ENCODE results near the gene C17orf67.

Gene C17orf67

DNA sequence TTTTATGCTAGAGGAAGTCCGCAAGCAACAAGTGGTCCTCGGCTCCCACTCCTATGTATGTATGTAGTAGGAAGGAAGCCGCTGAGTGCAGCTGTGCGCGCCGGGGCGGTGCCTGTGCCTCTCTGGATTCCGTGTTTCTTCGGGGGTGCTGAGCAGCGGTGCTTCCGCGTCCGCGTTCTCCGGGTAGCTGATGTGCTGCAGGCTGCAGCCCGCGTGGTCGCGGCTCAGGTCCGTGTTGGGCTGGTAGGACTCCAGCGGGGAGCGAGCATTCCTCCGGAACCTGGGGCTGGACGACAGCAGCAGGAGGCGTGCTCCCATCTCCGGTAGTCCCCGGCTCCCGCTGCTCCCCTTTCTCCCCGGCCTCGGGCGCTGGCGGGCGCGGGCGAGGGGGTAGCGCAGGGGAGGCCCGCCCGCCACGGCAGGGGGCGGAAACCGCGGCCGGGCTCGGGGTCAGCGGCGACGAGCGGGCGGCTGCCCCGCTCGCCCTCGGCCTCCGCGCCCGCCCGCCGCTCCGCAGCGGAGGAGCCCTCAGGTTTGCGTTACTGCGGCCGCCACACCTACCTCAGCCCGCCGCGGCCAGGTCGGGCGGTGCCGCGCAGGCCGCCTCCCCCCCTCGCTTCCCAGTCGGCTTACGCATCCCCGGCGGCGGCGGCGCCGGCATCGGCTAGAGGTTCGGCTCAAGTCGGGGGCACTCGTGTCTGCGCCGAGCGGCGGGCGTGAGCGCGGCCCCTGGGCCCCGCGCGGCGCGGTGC is 487 bp downstream of the C17orf67 start:
- DNase-seq = peak; percentile 60

DNA sequence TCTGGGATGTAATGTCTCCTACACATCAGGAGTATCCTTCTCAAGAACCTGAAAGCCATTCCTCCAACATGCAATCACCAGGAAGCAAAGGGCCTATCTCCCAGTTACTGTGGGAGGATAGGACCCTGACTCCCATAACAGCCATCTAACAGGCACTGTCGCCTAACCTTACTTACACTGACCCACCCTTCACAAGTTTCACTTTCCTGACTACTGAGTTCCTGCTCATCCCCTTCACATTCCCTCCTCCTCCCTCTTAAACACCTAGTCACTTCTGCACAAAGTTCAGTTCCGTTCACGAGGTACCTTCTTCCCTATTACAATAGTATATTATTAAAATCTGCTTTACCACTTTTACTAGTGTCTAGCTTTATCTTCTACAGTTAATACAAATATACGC is 1.3 kb downstream of the C17orf67 start:
- DNase-seq = no peak

DNA sequence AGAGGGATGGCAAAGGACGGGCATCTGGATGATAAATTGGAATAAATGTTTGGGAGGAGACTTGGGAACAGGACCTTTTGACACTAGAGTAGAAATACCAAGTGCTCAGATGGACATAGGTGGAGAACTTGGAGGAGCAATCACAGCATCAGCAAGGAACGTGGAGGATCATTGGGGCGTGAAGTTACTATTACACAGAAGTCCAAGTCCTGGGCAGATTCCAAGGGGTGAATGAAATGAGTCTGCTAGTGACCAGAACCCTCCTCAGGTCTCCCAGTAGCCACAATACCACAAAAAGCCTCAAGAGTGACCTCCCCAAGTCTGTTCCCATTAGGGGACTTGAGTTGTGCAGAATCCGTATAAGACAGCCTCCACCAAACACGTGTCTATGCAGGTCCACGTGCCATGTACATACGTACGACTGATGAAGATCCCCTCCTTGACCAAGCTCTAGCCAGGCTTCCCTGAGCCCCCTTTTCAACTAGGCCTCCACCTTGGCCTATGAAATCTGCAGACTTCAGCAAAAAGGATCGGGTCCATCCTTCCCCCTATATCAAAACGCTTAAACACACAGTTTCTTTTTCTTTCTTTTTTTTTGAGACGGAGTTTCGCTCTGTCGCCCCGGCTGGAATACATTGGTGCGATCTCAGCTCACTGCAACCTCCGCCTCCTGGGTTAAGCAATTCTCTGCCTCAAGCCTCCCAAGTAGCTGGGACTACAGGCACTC is 2.2 kb downstream of the C17orf67 start:
- no peak for DNase-seq

DNA sequence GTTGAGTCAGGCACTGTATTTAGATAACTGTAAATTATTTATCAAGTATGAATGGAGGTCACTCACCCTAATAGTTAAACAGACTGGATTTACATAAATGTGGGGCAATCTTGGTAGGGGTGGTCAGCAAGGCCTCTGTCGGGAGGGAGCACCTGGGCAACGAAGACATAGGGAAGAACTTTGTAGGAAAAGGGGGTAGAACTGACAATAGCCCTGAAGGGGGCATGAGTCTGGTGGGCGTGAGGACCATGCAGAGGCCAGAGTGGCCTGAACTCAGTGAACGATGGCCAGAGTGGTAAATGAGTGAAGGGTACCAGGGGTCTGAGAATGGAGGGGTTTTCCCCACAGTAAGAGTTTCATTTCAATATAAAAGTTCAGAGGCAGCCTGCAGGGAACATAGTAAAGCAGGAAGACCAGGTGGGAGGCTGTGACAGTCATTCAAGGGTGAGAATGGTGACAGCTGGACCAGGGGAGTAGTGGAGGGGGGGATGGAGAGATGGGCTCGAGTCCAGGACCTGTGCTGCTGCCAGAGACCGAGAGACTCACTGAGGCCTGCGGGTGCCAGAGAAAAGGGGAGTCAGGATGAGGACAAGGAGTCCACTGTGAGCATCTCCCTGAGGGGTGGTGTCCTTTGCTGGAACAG is 2.9 kb downstream of the C17orf67 start:
- DNase-seq = no peak

DNA sequence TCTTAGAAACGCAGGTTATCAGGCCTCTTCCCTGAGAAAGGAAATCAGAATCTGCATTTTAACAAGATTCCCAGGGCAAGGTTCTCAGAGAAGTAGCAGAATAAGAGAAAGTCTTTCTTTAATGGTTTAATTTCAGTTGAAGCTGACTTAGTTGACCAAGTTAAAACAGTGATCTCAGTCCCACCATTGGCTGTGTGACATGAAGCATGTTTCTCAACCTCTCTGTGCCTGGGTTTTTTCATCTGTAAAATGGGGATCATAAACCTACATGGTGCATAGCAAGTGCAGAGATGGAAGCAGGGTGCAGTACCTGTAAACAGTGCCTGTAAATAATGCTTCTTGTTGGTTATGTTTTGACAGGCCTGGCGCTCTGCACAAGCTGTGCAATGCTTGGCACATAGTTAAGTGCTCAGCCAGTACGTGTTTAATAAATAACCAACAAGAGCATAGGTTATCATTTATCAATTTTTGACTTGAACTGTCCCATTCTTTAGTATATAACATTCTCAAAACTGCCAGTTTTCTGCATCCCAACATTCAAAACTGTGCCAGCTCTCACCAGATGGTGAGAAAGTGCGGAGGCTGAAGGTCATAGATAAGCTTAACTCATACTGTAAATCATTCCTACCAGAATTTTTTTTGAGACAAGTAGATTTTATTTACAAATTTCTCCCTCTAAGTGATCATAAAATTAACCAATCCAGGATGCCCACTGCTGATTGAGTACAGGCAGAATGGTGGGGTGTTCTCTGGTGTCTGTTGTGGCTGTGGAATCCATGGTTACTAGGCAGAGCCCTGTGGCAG is 6.9 kb downstream of the C17orf67 start:
- DNase-seq = no peak

DNA sequence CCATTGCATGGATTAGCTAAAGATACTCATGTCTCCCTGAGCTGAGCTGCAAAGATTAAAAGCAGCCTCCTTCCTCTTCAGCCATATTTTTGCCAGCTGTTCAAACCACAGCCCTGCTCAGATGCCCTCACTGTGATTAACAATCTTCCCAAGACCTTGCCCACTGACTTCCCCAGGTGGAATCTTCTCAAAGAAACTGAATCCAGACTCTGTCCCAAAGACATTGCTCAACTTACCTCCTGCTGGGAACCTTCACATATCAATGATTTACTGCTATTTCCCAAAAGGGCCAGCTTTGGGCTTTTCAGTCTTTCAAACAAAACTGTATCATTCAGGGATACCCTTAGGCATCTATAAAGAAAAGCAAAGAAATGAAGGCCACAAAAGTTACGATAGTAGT is 9.2 kb downstream of the C17orf67 start:
- no peak for DNase-seq

DNA sequence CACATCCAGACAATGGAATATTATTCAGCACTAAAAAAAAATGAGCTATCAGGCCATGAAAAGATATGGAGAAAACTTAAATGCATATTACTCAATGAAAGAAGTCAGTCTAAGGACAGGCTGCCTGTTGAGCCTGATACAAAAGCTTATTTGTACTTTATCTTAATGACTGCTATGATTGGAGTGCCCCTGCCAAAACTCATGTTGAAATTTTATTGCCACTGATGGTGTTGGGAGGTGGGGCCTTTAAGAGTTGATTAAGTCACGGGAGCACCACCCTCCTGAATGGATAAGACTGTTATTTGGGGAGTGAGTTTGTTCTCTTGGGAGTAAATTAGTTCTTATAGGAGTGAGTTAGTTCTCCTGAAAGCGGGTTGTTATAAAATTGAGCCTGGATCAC is 9.9 kb downstream of the C17orf67 start:
- DNase-seq = no peak

DNA sequence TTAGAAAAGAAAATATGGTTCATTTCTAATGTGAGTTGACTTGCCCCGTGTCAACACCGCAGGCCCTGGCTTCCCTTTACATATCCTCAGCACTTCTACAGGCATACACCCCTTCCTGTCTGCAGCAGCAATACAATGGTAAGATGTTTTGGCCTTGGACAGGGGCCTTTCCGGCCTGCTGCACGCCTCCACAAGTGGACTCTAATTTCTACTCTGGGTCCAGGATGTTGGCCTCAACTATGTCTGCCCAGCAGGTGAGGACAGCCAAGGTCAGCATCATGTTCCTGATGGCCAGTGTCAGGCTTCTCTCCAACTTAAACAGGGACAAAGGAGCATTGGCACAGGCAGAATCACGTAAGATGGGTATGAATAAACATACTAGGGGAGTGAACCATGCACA is 11.0 kb downstream of the C17orf67 start:
- DNase-seq = no peak

DNA sequence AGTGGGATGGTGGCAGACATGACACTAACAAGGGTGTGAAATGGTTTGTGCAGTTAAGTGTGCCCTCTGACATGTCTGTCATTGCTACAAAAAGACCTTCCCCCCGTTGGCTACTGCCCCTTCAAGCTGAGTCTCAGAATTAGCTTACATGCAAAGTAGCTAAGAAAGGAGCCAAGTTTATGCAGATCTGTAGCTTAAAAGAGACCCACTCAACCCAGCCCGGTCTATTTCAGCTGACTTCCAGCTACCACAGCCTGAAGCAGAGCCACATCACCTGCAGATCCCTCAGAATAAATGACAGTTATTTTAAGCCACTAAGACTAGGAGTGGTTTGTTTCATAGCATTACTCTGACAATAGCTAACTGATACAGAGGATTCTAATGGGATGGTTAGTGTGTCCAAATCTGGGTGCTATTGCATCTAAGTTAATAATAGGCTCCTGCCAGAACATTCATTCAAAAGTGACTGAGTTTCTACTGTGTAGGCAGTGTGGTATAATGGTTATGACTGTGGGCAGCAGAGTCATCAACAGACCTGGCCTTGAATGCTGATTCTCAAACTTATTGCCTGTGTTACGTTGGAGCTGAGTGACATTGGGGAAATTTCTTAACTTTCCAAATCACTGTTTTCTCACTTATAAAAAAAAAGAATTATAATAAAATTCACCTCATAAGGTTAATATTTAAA is 11.7 kb downstream of the C17orf67 start:
- no peak for DNase-seq

DNA sequence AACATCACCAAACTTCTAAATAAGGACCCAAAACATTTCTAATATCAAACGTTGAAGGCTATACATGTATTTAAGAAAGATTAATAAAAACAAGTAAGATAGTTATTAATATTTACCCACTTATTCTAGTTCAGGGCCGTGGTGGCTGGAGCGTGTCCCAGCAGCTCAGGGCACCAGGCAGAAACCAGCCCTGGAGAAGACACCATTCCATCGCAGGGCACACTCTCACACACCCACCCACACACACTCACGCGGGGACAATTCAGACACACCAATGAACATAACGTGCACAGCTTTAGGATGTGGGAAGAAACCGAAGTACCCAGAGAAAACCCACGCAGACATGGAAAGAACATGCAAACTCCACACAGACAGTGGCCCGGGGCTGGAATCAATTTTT is 13.5 kb downstream of the C17orf67 start:
- DNase-seq = no peak

DNA sequence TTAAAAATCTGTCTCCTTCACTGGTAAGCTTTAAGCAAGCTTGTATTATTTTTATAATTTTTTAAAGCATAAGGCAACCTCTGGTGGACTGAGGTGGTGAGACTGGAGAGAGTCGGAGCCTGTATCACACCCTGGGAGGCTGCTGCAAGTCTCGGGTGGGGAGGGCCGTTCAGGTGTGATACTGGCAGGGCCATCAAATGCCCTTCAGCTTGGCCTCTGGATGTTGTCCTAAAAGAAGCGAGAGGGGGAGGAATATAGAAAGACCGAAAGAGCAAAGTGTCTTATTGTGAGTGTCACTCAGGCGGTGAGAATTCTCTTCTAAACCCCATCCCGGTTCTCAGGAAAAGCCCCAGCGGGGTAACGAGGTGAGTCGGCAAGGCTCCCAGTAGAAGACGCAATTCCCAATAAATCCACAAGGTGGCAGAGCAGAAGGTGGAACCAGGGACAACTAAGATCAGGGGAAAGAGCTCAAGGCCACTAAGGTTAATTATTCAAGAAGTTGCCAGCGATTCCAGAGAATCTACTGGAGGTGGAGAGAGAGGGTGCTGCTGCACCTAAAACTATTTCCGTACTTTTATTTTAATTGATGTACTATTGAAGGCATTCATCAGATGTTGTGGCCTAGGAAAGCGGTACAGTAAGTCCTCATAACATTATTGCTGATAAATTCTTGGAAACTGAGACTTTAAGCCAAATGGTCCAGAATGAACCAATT is 14.1 kb downstream of the C17orf67 start:
- DNase-seq = peak; percentile 66

DNA sequence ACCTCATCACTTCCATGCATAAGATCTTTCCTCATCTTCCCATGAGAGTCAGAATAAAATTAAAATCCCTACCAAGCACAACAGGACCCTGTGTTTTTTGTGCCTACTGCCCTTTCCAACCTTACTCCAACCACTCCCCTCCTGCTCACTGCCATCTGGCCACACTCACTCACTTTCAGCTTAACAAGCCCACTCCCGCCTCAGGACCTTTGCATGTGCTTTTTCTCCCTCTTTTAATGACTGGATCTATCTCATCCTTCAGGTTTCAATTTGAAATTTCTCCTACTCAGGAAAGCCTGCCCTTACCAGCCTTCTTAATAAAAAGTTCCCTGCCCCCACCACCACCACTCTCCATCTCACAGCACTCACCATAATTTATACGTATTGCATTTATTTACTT is 14.7 kb downstream of the C17orf67 start:
- no peak for DNase-seq

DNA sequence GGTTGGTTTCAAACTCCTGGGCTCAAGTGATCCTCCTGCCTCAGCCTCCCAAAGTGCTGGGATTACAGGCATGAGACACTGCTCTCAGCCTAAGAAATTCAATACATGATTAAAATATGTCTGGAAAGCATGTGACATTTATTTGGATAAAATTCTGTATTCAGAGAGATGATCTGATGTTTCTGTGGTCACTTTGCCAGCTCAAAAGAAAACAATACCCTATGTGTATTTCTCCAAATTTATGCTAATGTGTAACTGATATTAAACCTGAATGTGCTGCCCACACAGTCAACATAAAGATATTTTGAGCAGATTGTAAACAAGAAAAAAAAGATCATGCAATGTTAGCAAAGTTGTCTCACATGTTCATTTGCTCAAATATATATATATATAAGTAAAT is 16.7 kb downstream of the C17orf67 start:
- no peak for DNase-seq

DNA sequence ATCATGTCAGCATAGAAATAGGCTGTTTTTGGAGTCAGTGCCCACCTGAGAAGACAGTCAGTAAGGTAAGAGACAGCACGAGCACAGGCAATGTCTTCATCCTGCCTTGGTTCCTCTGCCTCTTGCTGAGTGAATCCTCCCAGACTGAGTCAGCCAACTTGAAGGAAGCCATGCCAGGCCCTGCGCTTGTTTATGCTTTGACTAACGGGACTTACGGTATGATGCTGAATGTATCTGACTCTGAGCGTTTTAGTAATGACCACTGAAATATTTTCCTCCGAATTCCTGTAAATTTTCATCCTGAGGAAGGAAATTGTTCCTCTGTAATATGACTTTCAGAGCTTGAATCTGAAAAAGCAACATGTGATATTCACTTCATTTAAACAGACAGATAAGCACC is 18.0 kb downstream of the C17orf67 start:
- DNase-seq = no peak

DNA sequence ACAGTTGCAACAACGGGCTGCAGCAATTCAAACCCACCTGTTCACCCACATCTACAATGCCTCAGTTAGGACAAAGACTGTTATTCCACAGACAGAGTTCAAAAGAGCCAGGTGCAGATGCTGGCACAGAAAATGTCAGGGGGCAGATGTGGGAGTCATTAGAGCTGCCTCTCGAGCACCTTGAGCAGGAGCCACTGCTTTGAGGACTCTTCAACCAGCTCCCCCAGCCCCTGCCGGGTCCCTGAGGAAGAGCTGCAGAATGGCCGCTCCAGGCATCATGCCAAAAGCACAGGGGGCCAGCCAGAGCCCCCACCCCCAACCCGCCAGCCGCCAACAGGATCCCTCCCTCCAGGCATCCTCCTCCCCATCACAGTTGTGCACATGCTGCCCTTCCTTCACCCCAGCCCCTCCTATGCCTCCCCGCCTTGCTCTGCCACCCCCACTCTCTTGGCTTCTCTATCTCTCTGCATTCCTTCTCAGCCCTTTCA is 20.8 kb downstream of the C17orf67 start:
- DNase-seq = no peak

DNA sequence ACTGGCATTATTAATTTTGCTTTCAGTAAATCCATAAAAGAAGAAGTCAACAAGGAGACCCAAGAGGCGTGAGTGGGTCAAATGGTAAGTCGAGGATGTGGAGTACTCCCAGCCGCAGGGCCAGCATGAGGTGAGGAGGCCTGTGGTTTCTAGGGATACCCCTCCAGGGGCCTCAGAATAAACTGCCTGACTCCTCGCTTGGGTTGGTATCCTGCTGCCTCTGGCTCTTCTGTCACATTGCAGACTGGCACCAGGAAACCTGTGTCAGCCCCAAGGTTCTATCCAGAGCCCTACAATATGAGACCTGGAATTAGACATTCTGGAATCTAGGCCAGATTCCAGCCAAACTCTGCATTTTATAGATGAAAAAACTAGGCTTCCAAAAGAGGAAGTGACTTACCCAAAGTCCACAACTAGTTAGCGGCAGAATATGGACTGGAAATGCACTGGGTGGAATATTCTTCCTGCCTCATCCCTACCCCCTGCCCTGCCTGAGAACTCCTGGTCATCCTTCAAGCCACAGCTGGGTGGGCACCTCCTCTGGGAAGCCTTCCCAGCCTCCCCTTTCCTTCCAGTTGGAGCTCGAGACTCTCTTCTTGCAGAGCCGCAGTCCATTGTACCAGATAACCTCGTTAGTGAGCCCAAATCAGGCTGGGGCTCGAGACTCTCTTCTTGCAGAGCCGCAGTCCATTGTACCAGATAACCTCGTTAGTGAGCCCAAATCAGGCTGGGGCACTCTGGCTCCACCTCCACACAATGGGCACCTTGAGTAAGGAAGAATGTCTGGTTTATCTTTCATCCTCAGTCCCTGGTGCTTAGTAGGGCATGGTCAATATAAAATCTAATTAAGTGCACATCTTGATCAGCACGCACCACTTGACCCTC is 22.6 kb downstream of the C17orf67 start:
- DNase-seq = no peak

DNA sequence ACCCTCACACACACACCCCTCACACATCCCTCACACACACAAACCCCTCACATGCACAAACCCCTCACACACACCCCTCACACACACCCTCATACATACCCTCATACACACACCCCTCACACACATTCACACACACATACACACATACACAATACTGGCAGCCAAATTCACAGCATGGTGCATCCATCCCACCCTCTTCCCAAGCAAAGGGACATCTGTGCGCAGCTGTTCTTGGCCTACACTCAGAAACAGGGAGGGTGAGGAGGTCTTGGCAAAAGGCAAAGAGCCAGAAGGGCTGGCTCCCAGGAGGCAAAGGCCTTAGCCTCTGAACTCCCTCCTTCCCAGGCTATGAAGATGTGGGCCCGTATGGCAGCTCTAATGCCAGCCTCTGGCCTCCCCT is 23.4 kb downstream of the C17orf67 start:
- DNase-seq = no peak

DNA sequence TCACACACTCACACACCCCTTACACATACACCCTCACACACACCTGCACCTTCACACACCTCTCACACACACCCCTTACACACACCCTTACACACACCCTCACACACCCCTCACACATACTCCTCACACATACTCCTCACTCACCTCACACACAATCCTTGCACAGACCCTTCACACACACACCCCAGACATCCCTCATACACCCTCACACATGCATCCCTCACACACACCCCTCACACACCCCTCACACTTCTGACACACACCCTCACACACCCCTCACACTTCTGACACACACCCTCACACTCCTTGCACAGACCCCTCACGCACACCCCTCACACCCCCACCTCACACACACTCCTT is 23.9 kb downstream of the C17orf67 start:
- no peak for DNase-seq

DNA sequence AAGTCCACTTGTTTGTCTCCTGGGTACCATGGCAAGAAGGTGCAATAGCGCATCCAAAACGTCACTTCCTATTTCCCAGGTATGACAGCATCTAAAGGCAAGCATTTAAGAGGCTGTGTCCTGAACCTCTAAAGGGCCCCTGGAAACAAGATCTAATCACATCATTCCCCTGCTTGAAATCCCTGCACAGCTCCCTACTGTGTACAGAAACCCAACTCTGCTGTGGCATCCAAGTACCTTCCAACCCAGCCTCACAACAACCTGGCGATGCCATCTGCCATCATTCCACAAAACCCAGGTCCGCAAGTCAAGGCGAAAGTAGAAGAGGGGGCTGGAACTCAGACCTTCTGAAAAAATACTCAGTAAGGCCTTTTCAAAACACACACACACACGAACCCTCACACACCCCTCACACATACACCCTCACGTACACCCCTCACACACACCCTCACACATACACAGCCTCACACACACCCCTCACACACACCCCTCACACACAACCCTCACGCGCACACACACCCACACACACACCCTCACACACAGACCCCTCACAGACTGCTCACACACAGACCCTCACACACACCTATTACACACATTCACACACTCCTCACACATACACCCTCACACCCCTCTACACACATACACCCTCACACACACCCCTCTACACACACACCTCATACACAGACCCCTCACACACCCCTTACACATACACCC is 24.5 kb downstream of the C17orf67 start:
- DNase-seq = no peak

DNA sequence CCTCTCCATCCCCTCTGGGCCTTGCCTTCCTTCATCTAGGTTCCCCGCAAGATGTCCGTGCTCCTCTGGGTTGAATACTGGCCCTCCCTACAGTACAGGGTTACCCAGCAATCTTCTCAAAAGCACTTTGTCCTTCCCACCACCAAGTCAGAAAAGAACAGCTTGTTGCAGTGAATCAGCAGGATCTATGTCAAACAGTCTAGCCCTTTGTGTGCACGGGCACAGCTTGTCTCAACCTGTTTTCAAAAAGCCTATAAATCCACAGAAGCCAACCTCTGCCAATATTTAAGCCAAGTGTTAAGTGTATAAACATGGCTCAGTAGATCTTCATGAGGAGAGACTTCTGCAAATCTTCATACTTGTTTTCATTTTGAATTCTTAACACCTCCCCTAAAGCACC is 25.2 kb downstream of the C17orf67 start:
- DNase-seq = no peak

All from effector CD4-positive, alpha-beta T cell (primary cell).